ENCODE data around the gene CATSPERD. TPM values are rescaled to one million over a fixed set of nuclear protein-coding genes. Genes with fewer than 3 reads are reported as not detected.
A peak's percentile ranks its signal among the peaks of the same experiment; 100 is the strongest.

The CATSPERD gene
- polyA plus RNA-seq, 2 of the 4 experiments (the other 2 are of a cell fraction), result 0.03 TPM; not detected in 1

- CTCF ChIA-PET, result interaction anchor here (1.3 to 2.7 kb wide), 2 partner anchors 11 to 22 kb away, joined by 4 to 10 read pairs; no protein-coding TSS in a partner anchor
- DNase-seq (ENCODE audit: low read depth in 1 of 2, low spot score in 1 of 2) (no peak), FAIRE-seq (no peak), ATAC-seq (peak; percentile 21 to 30; a peak in 5 of 6 replicates)
- Histone ChIP-seq H3K9me3 (no peaks in the 10 kb centered on the region), H3K4me1 (no peaks in the 10 kb centered on the region), H3K4me3 (no peak overlapping the region), H3K4me2 (no peak overlapping the region), H3K27ac (no peak overlapping the region)
- no peak for TF ChIP-seq TP53 (CRISPR knock-in tag; IDR thresholded peaks at IDR 0.05)
- TF ChIP-seq JUN (IDR thresholded peaks at IDR 0.05), result peak in 1 of 2 experiments; percentile 18; a peak in 1 of 5 replicates
- TF ChIP-seq HOXB5 (CRISPR knock-in tag; IDR thresholded peaks at IDR 0.05), result no peak
- POLR2A ChIA-PET, result no interaction called here
- no CpG with 5 or more reads among the region's 9 CpGs for WGBS (ENCODE audit: missing lambda C conversion rate)
Observed at GRCh38 chr19:5782322-5782721, 61.9 kb downstream of the CATSPERD start.

- Histone ChIP-seq H3K4me3 (no peak overlapping the region), H3K9me3 (no peaks in the 10 kb centered on the region), H3K4me1 (no peaks in the 10 kb centered on the region), H3K27ac (no peak overlapping the region), H3K4me2 (no peak overlapping the region)
- peak; percentile 11 to 15; a peak in 3 of 6 replicates for ATAC-seq
- no peak for FAIRE-seq
- 91% methylated on average over 14 of the region's 48 CpGs for WGBS (ENCODE audit: missing lambda C conversion rate)
- TF ChIP-seq POLR2AphosphoS2 (conservative IDR thresholded peaks at IDR 0.05; ENCODE audit: low read length) (peak; percentile 21; the same call in 1 of the 2 replicates), MAX (IDR thresholded peaks at IDR 0.05) (no peak)
- ChIA-PET POLR2A (interaction anchor here (0.5 to 0.6 kb wide), 2 partner anchors 10 to 81 kb away, joined by 3 to 5 read pairs; no protein-coding TSS in a partner anchor), CTCF (interaction anchor here (1.1 to 2.7 kb wide), 3 partner anchors 9 to 21 kb away, joined by 4 to 10 read pairs (median 5); no protein-coding TSS in a partner anchor)
- no peak for DNase-seq (ENCODE audit: low read depth in 1 of 2, low spot score in 1 of 2)
Observed at GRCh38 chr19:5782945-5783919, 62.8 kb downstream of the CATSPERD start.

- no peak for ATAC-seq
- DNase-seq (ENCODE audit: low read depth in 1 of 2, low spot score in 1 of 2), result no peak
- H3K4me2 ChIP-seq, result no peak within 1 kb of the TSS
- POLR2A ChIA-PET, result interaction anchor here (0.6 to 1.0 kb wide), 2 partner anchors 11 to 43 kb away, joined by 3 to 4 read pairs; no protein-coding TSS in a partner anchor
- no peak within 1 kb of the TSS for H3K27ac ChIP-seq
- no peak within 1 kb of the TSS for H3K4me3 ChIP-seq
- peak; percentile 82 for TF ChIP-seq ZFP36 (IDR thresholded peaks at IDR 0.05; ENCODE audit: borderline replicate concordance, partially characterized antibody)
- TF ChIP-seq RAD21 (conservative IDR thresholded peaks at IDR 0.05 in 1 of 2, IDR thresholded peaks at IDR 0.05 in 1 of 2), result no peak
- FAIRE-seq, result no peak
- CTCF ChIA-PET, result interaction anchor here (1.3 to 2.7 kb wide), 2 partner anchors 9 to 19 kb away, joined by 8 to 10 read pairs; no protein-coding TSS in a partner anchor
- 89% methylated on average over 9 of the region's 15 CpGs for WGBS (ENCODE audit: missing lambda C conversion rate)
- no peaks in the 10 kb centered on the region for H3K9me3 ChIP-seq
- H3K4me1 ChIP-seq, result no peaks in the 10 kb centered on the region
Observed at GRCh38 chr19:5784581-5785147, 64.2 kb downstream of the CATSPERD start, which contains the start of gene PRR22. Gene PRR22, minus strand, starts transcription at chr19:5784746. Its CDS starts 86 bp downstream, at chr19:5784660.

- FAIRE-seq (no peak), ATAC-seq (no peak), DNase-seq (ENCODE audit: low read depth in 1 of 2, low spot score in 1 of 2) (no peak)
- WGBS (ENCODE audit: missing lambda C conversion rate), result 93% methylated on average over 17 of the region's 37 CpGs
- Histone ChIP-seq H3K4me3 (no peak overlapping the region), H3K4me1 (peaks cover 5% of the 10 kb centered on the region; the same call in 2 of the 3 replicates), H3K4me2 (no peak overlapping the region), H3K27ac (no peak overlapping the region), H3K9me3 (no peaks in the 10 kb centered on the region)
- TF ChIP-seq BHLHE40 (IDR thresholded peaks at IDR 0.05; ENCODE audit: low read depth, low read length) (no peak), KDM1A (IDR thresholded peaks at IDR 0.05; ENCODE audit: low read depth) (no peak), CBX2 (IDR thresholded peaks at IDR 0.05; ENCODE audit: borderline replicate concordance, low read depth) (no peak), ZSCAN20 (CRISPR knock-in tag; IDR thresholded peaks at IDR 0.05) (no peak), ATOH8 (CRISPR knock-in tag; IDR thresholded peaks at IDR 0.05; ENCODE audit: low read depth) (no peak)
- CTCF ChIA-PET, result interaction anchor here (0.9 to 1.3 kb wide), 2 partner anchors 9 to 12 kb away, joined by 4 to 8 read pairs; no protein-coding TSS in a partner anchor
- POLR2A ChIA-PET, result interaction anchor here (1.0 kb wide), 1 partner anchor 43 kb away, joined by 3 read pairs; no protein-coding TSS in a partner anchor
Observed at GRCh38 chr19:5785423-5785822, 65.0 kb downstream of the CATSPERD start.

All from A549 (cell line).